ENCODE results near the gene UBTF. TPM values are rescaled to one million over a fixed set of nuclear protein-coding genes. Genes with fewer than 3 reads are reported as not detected.

The UBTF gene
- total and polyA plus RNA-seq, 2 donors (not counting 1 experiment from before 2014, with no cell fraction given), result 43.1 to 179 TPM

DNA sequence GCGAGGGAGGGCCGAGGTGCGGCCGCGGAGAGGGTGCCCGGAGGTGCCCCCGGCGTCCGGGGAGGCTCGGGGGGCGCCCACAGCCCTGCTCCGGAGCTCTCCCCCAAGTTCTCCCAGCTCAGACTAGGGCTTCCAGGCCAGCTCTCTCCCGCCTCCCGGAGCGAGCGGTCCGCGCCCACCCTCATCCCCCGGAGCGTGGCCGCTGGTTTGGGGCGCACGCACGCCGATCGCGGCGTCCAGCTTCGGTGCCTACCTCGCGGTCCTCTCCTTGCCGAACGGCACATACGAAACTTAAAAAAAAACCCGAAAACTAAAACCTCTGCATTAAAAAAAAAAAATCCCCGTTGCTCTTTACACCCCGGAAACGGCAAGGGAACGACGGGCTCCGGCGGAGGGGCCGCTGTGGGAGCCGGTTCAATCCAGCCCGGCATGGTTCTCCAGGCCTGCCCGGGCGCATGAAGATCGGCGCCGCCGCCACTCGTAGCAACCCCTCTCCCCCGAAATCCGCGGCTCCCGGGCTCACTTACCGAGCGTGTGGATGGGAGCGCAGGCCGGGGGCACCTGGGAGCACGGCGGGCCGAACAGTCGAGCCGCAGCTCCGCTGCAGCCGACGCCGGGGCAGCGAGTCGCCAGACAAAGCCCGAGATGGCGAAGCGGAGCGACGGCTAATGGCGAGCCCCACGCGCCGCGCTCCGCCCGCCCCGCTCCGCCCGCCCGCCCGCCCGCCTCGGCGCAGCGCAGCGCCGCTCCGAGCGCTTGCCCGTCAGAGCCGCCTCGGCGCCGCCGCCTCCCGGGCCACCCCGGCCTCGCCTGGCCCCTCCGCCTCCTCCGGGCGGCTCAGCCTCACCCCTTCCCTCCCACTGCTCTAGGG lies 973 bp upstream of the UBTF start:
- H3K4me3 ChIP-seq (ENCODE audit: control extremely low read depth in 1 of 5, extremely low read depth in 1 of 5, insufficient read depth in 1 of 5, low read depth in 2 of 5, low read length in 4 of 5), result peak overlapping the region; percentile 55 to 91 (median 87)
- POLR2A ChIA-PET, result interaction anchor here (0.6 to 7.8 kb wide), 20 partner anchors 10 to 1568 kb away, joined by 3 to 100 read pairs (median 8); partner anchors contain the start of genes ATXN7L3, GRN, HDAC5 and SLC25A39
- peaks cover 36% of the 10 kb centered on the region for H3K79me2 ChIP-seq (ENCODE audit: control insufficient read depth, insufficient read depth, low read length)
- peak overlapping the region; percentile 97 for H3K27ac Mint-ChIP-seq
- H3K4me1 Mint-ChIP-seq, result peaks cover 37% of the 10 kb centered on the region
- peak; percentile 83 for DNase-seq
- H3K4me2 ChIP-seq (replicated peaks; ENCODE audit: low read depth, low read length, poor library complexity, severe bottlenecking), result peak overlapping the region; percentile 92
- H3K4me3 Mint-ChIP-seq, result peak overlapping the region; percentile 92
- H3K9ac ChIP-seq (ENCODE audit: low read length), result peak overlapping the region; percentile 82
- H3K27ac ChIP-seq (ENCODE audit: low read length in 2 of 2), result peak overlapping the region; percentile 84 to 87
- H3K27me3 Mint-ChIP-seq, result no peaks in the 10 kb centered on the region
- peak; percentile 4 for ATAC-seq (ENCODE audit: low read depth)
- CTCF ChIA-PET, result interaction anchor here (1.0 to 5.5 kb wide), 17 partner anchors 9 to 137 kb away, joined by 3 to 62 read pairs (median 8); partner anchors contain the start of genes GRN, HDAC5, HROB and SLC25A39
- intact Hi-C loops (cut with micrococcal nuclease), result loop anchor here (1.0 kb wide), 1 partner anchor 104 kb away; the partner anchor contains the start of gene SLC25A39
- H3K9me3 ChIP-seq (ENCODE audit: control extremely low read depth in 1 of 3, control insufficient read depth in 2 of 3, insufficient read depth in 1 of 3, low read length in 2 of 3), result no peaks in the 10 kb centered on the region
- H4K20me1 ChIP-seq (ENCODE audit: control insufficient read depth, insufficient read depth, low read length, poor library complexity, severe bottlenecking), result no peaks in the 10 kb centered on the region
- H3K4me1 ChIP-seq (ENCODE audit: control insufficient read depth in 2 of 2, insufficient read depth in 2 of 2, low read length in 2 of 2), result peaks cover 33% of the 10 kb centered on the region in 2 donors
- peaks cover 0 to 6% of the 10 kb centered on the region in 2 experiments for H3K36me3 ChIP-seq (replicated peaks in 1 of 2; ENCODE audit: control extremely low read depth in 1 of 2, control insufficient read depth in 1 of 2, extremely low read depth in 1 of 2, insufficient read depth in 2 of 2, low read length in 1 of 2)
- WGBS (ENCODE audit: insufficient coverage), result under 1% methylated on average over 102 of the region's 108 CpGs
- TF ChIP-seq EZH2 (IDR thresholded peaks at IDR 0.05; ENCODE audit: borderline replicate concordance, insufficient read depth, low read depth, low read length, poor library complexity, severe bottlenecking), result no peak
- TF ChIP-seq, protein P1, sequence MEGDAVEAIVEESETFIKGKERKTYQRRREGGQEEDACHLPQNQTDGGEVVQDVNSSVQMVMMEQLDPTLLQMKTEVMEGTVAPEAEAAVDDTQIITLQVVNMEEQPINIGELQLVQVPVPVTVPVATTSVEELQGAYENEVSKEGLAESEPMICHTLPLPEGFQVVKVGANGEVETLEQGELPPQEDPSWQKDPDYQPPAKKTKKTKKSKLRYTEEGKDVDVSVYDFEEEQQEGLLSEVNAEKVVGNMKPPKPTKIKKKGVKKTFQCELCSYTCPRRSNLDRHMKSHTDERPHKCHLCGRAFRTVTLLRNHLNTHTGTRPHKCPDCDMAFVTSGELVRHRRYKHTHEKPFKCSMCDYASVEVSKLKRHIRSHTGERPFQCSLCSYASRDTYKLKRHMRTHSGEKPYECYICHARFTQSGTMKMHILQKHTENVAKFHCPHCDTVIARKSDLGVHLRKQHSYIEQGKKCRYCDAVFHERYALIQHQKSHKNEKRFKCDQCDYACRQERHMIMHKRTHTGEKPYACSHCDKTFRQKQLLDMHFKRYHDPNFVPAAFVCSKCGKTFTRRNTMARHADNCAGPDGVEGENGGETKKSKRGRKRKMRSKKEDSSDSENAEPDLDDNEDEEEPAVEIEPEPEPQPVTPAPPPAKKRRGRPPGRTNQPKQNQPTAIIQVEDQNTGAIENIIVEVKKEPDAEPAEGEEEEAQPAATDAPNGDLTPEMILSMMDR (IDR thresholded peaks at IDR 0.05), result peak; percentile 7
- H3K27me3 ChIP-seq (replicated peaks in 1 of 4; ENCODE audit: control extremely low read depth in 1 of 4, control insufficient read depth in 3 of 4, insufficient read depth in 4 of 4, low read length in 3 of 4), result no peaks in the 10 kb centered on the region
- peak overlapping the region; percentile 74 for H2AFZ ChIP-seq (ENCODE audit: insufficient read depth, low read depth, low read length, poor library complexity, severe bottlenecking)
- no peaks in the 10 kb centered on the region for H3K9me3 Mint-ChIP-seq (ENCODE audit: insufficient read depth)

Measured in B cell (primary cell).